SKM-1 (cell line): ENCODE data around the gene ACAT1.
"Not testable (repeated sequence)": the region's sequence is repeated elsewhere in the genome, so short reads cannot be mapped to it uniquely, and the experiment has no call there.

ENCODE experiments used
- DNase-seq: peaks from one replicate; lab custom pipeline; 2025; ENCODE audit not compliant: unreplicated experiment; lab: John Stamatoyannopoulos, UW

Gene ACAT1

GRCh38 chr11:108144615-108145014 is 23.2 kb downstream of the ACAT1 start:
- no peak for DNase-seq

- no peak for DNase-seq
These were observed 25.8 kb downstream of the ACAT1 start for GRCh38 chr11:108147150-108147549.

DNA sequence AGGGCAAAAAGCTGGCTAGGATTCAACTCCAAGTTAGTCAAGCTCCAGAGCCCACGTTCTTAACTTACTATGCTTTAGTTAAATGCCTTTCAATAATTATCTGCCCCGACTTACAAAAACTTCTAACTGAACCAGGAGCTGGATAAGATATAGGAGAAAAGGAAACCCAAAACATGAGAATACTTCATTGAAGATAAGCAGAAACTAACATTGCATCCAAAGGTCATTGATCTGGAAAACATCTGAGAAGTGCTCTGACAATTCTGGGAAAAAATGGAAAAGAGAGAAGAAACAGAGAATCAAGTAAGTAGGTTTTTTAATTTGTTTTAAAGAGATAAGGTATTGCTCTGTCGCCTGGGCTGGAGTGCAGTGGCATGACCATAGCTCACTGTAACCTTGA is 27.2 kb downstream of the ACAT1 start:
- DNase-seq, result no peak

- no peak for DNase-seq
These were observed 33.2 kb downstream of the ACAT1 start for GRCh38 chr11:108154591-108154990.

- DNase-seq, result peak; percentile 2
These were observed 39.7 kb downstream of the ACAT1 start for GRCh38 chr11:108160970-108161566.

DNA sequence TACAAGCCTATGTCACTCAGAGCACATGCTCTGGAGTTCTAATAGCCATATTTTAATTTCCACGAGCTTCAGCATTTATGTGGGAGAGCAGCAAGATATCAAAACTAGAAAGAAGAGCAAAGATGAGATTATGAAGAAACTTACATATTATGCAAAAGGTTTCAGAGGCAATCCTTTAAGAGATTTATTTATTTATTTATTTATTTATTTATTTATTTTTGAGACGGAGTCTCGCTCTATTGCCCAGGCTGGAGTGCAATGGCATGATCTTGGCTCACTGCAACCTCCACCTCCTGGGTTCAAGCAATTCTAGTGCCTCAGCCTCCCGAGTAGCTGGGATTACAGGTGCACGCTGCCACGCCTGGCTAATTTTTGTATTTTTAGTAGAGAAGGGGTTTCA is 41.5 kb downstream of the ACAT1 start:
- not testable (repeated sequence) for DNase-seq

- no peak for DNase-seq
These were observed 46.3 kb downstream of the ACAT1 start for GRCh38 chr11:108167624-108168023.

- DNase-seq, result no peak
These were observed 48.8 kb downstream of the ACAT1 start for GRCh38 chr11:108170184-108170583.

- no peak for DNase-seq
These were observed 56.2 kb downstream of the ACAT1 start for GRCh38 chr11:108177570-108177969.

- no peak for DNase-seq
These were observed 72.4 kb downstream of the ACAT1 start for GRCh38 chr11:108193725-108194124.

DNA sequence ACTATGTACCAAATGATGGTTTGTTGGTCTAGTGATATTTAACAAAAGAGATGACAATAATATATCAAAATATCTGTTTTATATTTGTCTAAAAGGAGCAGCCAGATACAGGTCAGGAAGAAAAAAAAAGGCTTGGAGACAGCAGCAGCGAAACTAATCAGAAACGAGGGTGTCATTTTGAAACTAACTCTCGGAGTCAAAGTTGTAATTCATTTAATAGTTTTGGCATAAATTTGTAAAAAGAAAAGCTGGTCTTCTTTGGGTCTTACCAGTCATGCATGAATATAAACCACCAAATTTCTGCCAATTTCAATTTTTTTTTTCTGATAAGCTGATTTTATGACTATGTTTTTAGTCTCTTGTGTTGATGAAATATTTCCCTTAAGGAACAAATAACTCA is 75.5 kb downstream of the ACAT1 start:
- no peak for DNase-seq
